ENCODE results near the gene CAMSAP2.

Gene CAMSAP2

DNA sequence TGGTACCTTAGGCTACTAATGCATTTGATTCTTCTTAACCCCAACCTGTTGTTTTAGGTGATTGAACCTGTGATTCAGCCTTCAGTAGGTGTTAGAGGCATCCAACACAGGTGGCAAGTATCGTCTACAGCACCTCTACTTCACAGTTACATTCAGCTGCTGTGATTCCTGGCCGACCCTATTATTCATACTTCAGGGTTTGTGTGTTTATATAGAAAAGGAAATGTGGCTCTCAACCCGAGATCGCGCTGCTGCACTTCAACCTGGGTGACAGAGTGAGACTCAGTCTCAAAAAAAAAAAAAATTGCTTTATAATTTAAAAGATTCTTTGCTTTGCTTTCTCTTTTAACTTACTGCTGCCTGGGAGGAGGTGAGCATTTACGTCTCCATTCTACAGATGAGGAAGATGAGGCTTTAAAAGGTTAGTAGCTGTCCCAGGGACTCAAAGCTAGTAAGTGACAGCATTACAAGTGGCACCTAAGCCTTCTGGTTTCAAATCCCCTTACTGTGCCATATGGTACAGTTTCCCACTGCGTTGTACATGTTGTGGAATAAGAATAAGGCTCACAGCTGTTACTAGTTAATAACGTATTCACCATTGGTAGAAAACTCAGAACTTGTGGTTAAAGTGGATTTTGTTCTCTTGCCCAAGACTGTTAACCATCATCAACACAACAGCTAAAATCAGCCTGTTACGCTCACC, 124.2 kb downstream of the CAMSAP2 start:
- H3K4me1 ChIP-seq (ENCODE audit: insufficient read depth, low read length, severe bottlenecking), result no peaks in the 10 kb centered on the region
- no peak overlapping the region for H3K27ac ChIP-seq (ENCODE audit: low read depth, low read length, poor library complexity, severe bottlenecking)
- H2AFZ ChIP-seq (ENCODE audit: low read length), result no peak overlapping the region

DNA sequence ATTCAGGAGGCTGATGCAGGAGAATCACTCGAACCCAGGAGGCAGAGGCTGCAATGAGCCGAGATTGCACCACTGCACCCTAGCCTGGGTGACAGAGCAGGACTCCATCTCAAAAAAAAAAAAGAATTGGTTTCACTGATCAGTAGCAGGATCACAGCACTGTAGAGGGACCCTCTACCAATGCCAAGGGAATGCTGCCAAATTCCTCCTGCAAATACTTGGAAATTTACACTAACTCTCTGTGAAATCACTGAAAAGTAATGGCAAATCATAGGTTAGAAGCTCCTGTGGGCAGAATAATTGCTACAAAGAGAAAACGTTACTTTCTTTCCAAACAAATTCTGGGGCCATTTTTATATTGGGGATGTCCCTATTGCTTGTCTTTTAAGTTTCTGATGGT, 127.4 kb downstream of the CAMSAP2 start:
- no peaks in the 10 kb centered on the region for H3K9me3 ChIP-seq (ENCODE audit: low read length)
- no peaks in the 10 kb centered on the region for H3F3A ChIP-seq (ENCODE audit: insufficient read depth, low read length)
- no peak overlapping the region for H3K4me3 ChIP-seq (ENCODE audit: low read depth, low read length, poor library complexity, severe bottlenecking)
- no peak overlapping the region for H3K9ac ChIP-seq (ENCODE audit: low read length)
- no peaks in the 10 kb centered on the region for H3K27me3 ChIP-seq (ENCODE audit: insufficient read depth, low read length)
- no peaks in the 10 kb centered on the region for H3K79me2 ChIP-seq (ENCODE audit: insufficient read depth, low read length)
- no peaks in the 10 kb centered on the region for H3K9me2 ChIP-seq (ENCODE audit: low read depth, low read length)
- H3K36me3 ChIP-seq (ENCODE audit: insufficient read depth, low read length), result no peaks in the 10 kb centered on the region
- H4K20me1 ChIP-seq (ENCODE audit: insufficient read depth, low read length), result no peaks in the 10 kb centered on the region
- TF ChIP-seq EZH2 (IDR thresholded peaks at IDR 0.05; ENCODE audit: borderline replicate concordance, low read length), result no peak
- TF ChIP-seq, protein P1, sequence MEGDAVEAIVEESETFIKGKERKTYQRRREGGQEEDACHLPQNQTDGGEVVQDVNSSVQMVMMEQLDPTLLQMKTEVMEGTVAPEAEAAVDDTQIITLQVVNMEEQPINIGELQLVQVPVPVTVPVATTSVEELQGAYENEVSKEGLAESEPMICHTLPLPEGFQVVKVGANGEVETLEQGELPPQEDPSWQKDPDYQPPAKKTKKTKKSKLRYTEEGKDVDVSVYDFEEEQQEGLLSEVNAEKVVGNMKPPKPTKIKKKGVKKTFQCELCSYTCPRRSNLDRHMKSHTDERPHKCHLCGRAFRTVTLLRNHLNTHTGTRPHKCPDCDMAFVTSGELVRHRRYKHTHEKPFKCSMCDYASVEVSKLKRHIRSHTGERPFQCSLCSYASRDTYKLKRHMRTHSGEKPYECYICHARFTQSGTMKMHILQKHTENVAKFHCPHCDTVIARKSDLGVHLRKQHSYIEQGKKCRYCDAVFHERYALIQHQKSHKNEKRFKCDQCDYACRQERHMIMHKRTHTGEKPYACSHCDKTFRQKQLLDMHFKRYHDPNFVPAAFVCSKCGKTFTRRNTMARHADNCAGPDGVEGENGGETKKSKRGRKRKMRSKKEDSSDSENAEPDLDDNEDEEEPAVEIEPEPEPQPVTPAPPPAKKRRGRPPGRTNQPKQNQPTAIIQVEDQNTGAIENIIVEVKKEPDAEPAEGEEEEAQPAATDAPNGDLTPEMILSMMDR (IDR thresholded peaks at IDR 0.05; ENCODE audit: low read length), result no peak
- no peak overlapping the region for H2AFZ ChIP-seq (ENCODE audit: low read length)
- H3K4me2 ChIP-seq (ENCODE audit: low read length), result no peak overlapping the region
- H3K27ac ChIP-seq (ENCODE audit: low read depth, low read length, poor library complexity, severe bottlenecking), result no peak overlapping the region
- H3K4me1 ChIP-seq (ENCODE audit: insufficient read depth, low read length, severe bottlenecking), result no peaks in the 10 kb centered on the region

More for the DNA sequence above, 124.2 kb downstream of the CAMSAP2 start:
- no peak overlapping the region for H3K4me2 ChIP-seq (ENCODE audit: low read length)
- H3K27me3 ChIP-seq (ENCODE audit: insufficient read depth, low read length), result no peaks in the 10 kb centered on the region
- H3K9me3 ChIP-seq (ENCODE audit: low read length), result no peaks in the 10 kb centered on the region
- H3K79me2 ChIP-seq (ENCODE audit: insufficient read depth, low read length), result no peaks in the 10 kb centered on the region
- no peak overlapping the region for H3K4me3 ChIP-seq (ENCODE audit: low read depth, low read length, poor library complexity, severe bottlenecking)
- no peaks in the 10 kb centered on the region for H3K9me2 ChIP-seq (ENCODE audit: low read depth, low read length)
- H3K36me3 ChIP-seq (ENCODE audit: insufficient read depth, low read length), result no peaks in the 10 kb centered on the region
- no peaks in the 10 kb centered on the region for H4K20me1 ChIP-seq (ENCODE audit: insufficient read depth, low read length)
- no peak for TF ChIP-seq EZH2 (IDR thresholded peaks at IDR 0.05; ENCODE audit: borderline replicate concordance, low read length)
- TF ChIP-seq, protein P1 (IDR thresholded peaks at IDR 0.05; ENCODE audit: low read length), result no peak
- no peaks in the 10 kb centered on the region for H3F3A ChIP-seq (ENCODE audit: insufficient read depth, low read length)
- H3K9ac ChIP-seq (ENCODE audit: low read length), result no peak overlapping the region

DNA sequence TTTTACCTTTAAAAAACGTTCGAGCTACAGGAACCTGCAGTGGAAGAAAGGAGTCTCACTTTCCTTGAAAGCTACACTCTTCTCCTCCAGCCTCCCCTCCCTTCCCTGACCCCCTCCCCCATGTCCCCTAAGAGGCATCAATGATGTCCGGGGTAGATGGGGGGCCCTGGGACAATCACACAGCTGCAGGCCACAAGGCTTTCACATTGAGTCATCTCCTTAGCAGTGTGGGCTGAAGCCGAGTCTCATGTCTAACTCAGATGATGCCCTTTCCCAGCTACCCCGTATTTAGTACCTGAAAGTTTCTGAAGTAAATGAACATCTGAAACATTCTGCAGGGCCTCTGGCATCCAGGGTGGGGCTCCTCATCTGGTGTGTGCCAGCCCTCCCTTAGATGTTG, 127.8 kb downstream of the CAMSAP2 start:
- Histone ChIP-seq H3K4me2 (ENCODE audit: low read length) (no peak overlapping the region), H3K4me1 (ENCODE audit: insufficient read depth, low read length, severe bottlenecking) (no peaks in the 10 kb centered on the region), H3K36me3 (ENCODE audit: insufficient read depth, low read length) (no peaks in the 10 kb centered on the region)

More for the DNA sequence above, 127.8 kb downstream of the CAMSAP2 start:
- Histone ChIP-seq H3K9me2 (ENCODE audit: low read depth, low read length) (no peaks in the 10 kb centered on the region), H3K4me3 (ENCODE audit: low read depth, low read length, poor library complexity, severe bottlenecking) (no peak overlapping the region), H3F3A (ENCODE audit: insufficient read depth, low read length) (no peaks in the 10 kb centered on the region), H3K27ac (ENCODE audit: low read depth, low read length, poor library complexity, severe bottlenecking) (no peak overlapping the region), H3K9me3 (ENCODE audit: low read length) (no peaks in the 10 kb centered on the region), H3K79me2 (ENCODE audit: insufficient read depth, low read length) (no peaks in the 10 kb centered on the region), H2AFZ (ENCODE audit: low read length) (no peak overlapping the region), H3K27me3 (ENCODE audit: insufficient read depth, low read length) (no peaks in the 10 kb centered on the region), H4K20me1 (ENCODE audit: insufficient read depth, low read length) (no peaks in the 10 kb centered on the region), H3K9ac (ENCODE audit: low read length) (no peak overlapping the region)
- TF ChIP-seq EZH2 (IDR thresholded peaks at IDR 0.05; ENCODE audit: borderline replicate concordance, low read length), result no peak
- TF ChIP-seq, protein P1 (IDR thresholded peaks at IDR 0.05; ENCODE audit: low read length), result no peak
